Breast epithelium (tissue), 4 donors: ENCODE results near the gene SOX13. TPM values are rescaled to one million over a fixed set of nuclear protein-coding genes. Genes with fewer than 3 reads are reported as not detected.
A peak's percentile ranks its signal among the peaks of the same experiment; 100 is the strongest.

Source experiments
- DNase-seq, 2 donors: peaks; one replicate each; pipeline ENCODE4 v3.0.0-alpha.2; 2019; ENCODE audit warnings: low spot score in 2 of 2
- H3K27ac ChIP-seq, 2 donors: fragments of 200-600 bp; sonication (generic) in 1 of 2; one replicate each; pipeline ENCODE4 v1.5.1; 2016 to 2019; ENCODE audit warnings: mild to moderate bottlenecking in 1 of 2
- H3K27me3 ChIP-seq, 2 donors: fragments of 200-600 bp; sonication (generic) in 1 of 2; one replicate each; pipeline versions ENCODE4 v1.5.1 to v1.6.0; 2017 to 2019; ENCODE audit warnings: control low read depth in 1 of 2, mild to moderate bottlenecking in 1 of 2
- H3K36me3 ChIP-seq: fragments of 200-600 bp; one replicate; pipeline ENCODE4 v1.5.1; 2019
- H3K4me1 ChIP-seq, 2 donors: fragments of 200-600 bp; sonication (generic); one replicate each; pipeline ENCODE4 v1.5.1; 2016 to 2019; ENCODE audit warnings: control low read depth in 1 of 2
- H3K4me3 ChIP-seq, 3 donors: fragments of 200-600 bp; sonication (generic); 1 replicate in 2 of 3; 2 replicates in 1 of 3; pipeline ENCODE4 v1.5.1; 2016 to 2019; ENCODE audit warnings: mild to moderate bottlenecking in 3 of 3, moderate library complexity in 2 of 3
- H3K9me3 ChIP-seq, 2 donors: fragments of 200-600 bp; sonication (generic) in 1 of 2; one replicate each; pipeline ENCODE4 v1.5.1; 2016 to 2019; ENCODE audit warnings: control low read depth in 1 of 2
- CTCF ChIP-seq, 3 donors: fragments of 450-650 bp; IDR thresholded peaks; one replicate each; pipeline ENCODE4 v1.5.1; 2016 to 2017; ENCODE audit warnings: antibody characterized with exemption in 3 of 3, mild to moderate bottlenecking in 3 of 3, moderate library complexity in 3 of 3
- POLR2A ChIP-seq: fragments of 450-650 bp; IDR thresholded peaks from one replicate; pipeline ENCODE4 v1.6.1; 2016; ENCODE audit warnings: antibody characterized with exemption, mild to moderate bottlenecking, moderate library complexity
- POLR2AphosphoS5 ChIP-seq, 3 donors: sonication (generic); formaldehyde crosslinking; IDR thresholded peaks; one replicate each; pipeline ENCODE4 v1.6.1; 2017; ENCODE audit warnings: antibody characterized with exemption in 3 of 3
- intact Hi-C: fragments of 100-400 bp; cut with DNase I; formaldehyde crosslinking; loops from one replicate; pipeline ENCODE4 v1.15.1; 2023; ENCODE audit warnings: low total_unique reads
- total RNA-seq, 3 donors: library from RNA; depleted of rRNA; stranded (reverse); fragments of >200 nt; gene quantifications; one replicate each; pipeline ENCODE4 v1.1.0, GENCODE V29; 2016

SOX13 gene
- total RNA-seq, 3 donors from 2014 or later, result 22.9 to 34.7 (median 31.9) TPM

- H3K27ac ChIP-seq, result peak overlapping the region; percentile 92
- no peak for TF ChIP-seq POLR2A
- TF ChIP-seq POLR2AphosphoS5 (IDR thresholded peaks at IDR 0.05), result peak in 1 of 3 donors; percentile 39
- no peak for TF ChIP-seq CTCF (IDR thresholded peaks at IDR 0.05)
- no peaks in the 10 kb centered on the region for H3K36me3 ChIP-seq
- peak; percentile 91 to 97 for DNase-seq
- no peaks in the 10 kb centered on the region for H3K9me3 ChIP-seq
- intact Hi-C loops, result loop anchor here (2.0 to 5.0 kb wide), 2 partner anchors 74 to 382 kb away; no protein-coding TSS in a partner anchor
- peak overlapping the region in 2 of 3 donors; percentile 21 to 44 for H3K4me3 ChIP-seq
- H3K4me1 ChIP-seq, result peaks cover 25 to 51% of the 10 kb centered on the region in 2 donors
- H3K27me3 ChIP-seq, result no peaks in the 10 kb centered on the region
Observed at GRCh38 chr1:204080163-204080903, 7.4 kb downstream of the SOX13 start.

GRCh38 chr1:204081164-204081790 lies 8.4 kb downstream of the SOX13 start:
- Histone ChIP-seq H3K9me3 (no peaks in the 10 kb centered on the region), H3K27ac (peak overlapping the region; percentile 91 to 92), H3K4me3 (no peak overlapping the region), H3K27me3 (no peaks in the 10 kb centered on the region), H3K36me3 (no peaks in the 10 kb centered on the region), H3K4me1 (peaks cover 25 to 51% of the 10 kb centered on the region in 2 donors)
- TF ChIP-seq CTCF (IDR thresholded peaks at IDR 0.05) (no peak), POLR2A (no peak), POLR2AphosphoS5 (IDR thresholded peaks at IDR 0.05) (no peak)
- intact Hi-C loops, result loop anchor here (2.0 to 5.0 kb wide), 2 partner anchors 74 to 381 kb away; no protein-coding TSS in a partner anchor
- no peak for DNase-seq

GRCh38 chr1:204081791-204082513 lies 9.0 kb downstream of the SOX13 start:
- Histone ChIP-seq H3K4me3 (no peak overlapping the region), H3K36me3 (no peaks in the 10 kb centered on the region), H3K9me3 (no peaks in the 10 kb centered on the region), H3K27ac (peak overlapping the region; percentile 91 to 92), H3K27me3 (no peaks in the 10 kb centered on the region), H3K4me1 (peaks cover 25 to 51% of the 10 kb centered on the region in 2 donors)
- no peak for TF ChIP-seq POLR2AphosphoS5 (IDR thresholded peaks at IDR 0.05)
- TF ChIP-seq POLR2A, result no peak
- TF ChIP-seq CTCF (IDR thresholded peaks at IDR 0.05), result no peak
- intact Hi-C loops, result loop anchor here (2.0 to 5.0 kb wide), 3 partner anchors 29 to 380 kb away; no protein-coding TSS in a partner anchor
- no peak for DNase-seq

- TF ChIP-seq POLR2A, result no peak
- TF ChIP-seq CTCF (IDR thresholded peaks at IDR 0.05), result no peak
- no peak for TF ChIP-seq POLR2AphosphoS5 (IDR thresholded peaks at IDR 0.05)
- intact Hi-C loops, result loop anchor here (2.0 to 5.0 kb wide), 2 partner anchors 27 to 379 kb away; no protein-coding TSS in a partner anchor
- Histone ChIP-seq H3K27me3 (no peaks in the 10 kb centered on the region), H3K27ac (peak overlapping the region; percentile 91 to 92), H3K36me3 (no peaks in the 10 kb centered on the region), H3K9me3 (no peaks in the 10 kb centered on the region), H3K4me3 (no peak overlapping the region), H3K4me1 (peaks cover 38 to 66% of the 10 kb centered on the region in 2 donors)
- no peak for DNase-seq
Observed at GRCh38 chr1:204083491-204083890, 10.6 kb downstream of the SOX13 start.
